Activated CD8-positive, alpha-beta memory T cell treated with anti-CD3 and anti-CD28 coated beads for 4 hours (primary cell): Measurements from ENCODE around the gene RHO.

Experiments used
- DNase-seq, 2 donors: peaks; one replicate each; pipeline ENCODE4 v3.0.0-alpha.2; 2020; ENCODE audit warnings: low read depth in 2 of 2

The RHO gene

DNA sequence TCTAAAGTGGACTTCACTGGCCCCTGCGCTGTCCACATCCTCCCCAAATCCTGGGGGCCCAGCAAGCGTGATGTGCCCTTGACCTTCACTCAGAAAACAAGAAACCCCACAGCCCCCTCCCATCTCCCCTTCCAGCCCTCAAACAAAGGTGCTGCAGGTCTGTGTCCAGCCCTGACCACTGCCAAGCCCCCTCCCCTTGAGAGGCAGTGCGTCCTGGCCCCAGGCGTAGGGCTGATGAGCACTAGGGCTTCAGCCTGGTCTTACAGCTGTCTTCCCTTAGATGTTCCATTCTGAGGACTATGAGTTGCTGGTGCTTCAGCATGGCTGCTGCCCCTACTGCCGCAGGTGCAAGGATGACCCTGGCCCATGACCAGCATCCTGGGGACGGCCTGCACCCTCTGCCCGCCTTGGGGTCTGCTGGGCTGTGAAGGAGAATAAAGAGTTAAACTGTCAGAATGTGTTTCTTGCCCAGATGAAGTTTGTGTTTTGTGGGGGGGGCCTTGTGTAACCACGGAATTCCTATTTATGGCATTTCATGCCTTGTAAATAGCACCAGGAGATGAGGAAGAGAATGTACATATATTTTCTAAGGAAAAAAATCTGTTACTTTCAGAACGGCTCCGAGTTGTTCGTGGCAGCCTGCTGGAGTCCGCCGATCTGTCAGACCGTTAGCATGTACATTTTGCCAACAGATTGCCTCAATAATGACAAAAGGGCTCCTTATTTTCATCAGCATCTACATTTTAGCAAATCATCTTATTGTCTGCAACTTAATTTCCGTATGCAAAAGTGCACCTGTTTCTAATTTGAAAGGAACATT lies 8.3 kb upstream of the RHO start:
- no peak for DNase-seq

DNA sequence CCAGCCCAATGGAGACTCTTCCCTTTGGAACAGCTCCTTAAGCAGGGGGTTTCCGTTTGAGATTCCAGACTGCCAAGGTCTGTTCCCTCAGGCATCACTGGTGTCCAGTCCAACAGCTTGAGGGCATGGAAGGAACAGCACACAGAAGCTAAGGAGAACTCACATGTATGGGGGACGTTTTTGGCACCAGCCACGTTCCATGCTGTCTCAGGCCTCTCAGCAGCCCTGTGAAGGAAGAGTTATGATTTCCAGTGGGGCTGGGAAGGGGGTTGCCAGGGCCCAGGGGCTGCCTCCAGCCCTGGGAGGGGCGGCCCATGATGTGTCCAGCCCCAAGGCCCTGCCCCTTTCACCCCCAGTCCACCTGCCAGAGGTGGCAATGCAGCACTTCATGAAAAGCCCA lies 7.5 kb upstream of the RHO start:
- no peak for DNase-seq

DNA sequence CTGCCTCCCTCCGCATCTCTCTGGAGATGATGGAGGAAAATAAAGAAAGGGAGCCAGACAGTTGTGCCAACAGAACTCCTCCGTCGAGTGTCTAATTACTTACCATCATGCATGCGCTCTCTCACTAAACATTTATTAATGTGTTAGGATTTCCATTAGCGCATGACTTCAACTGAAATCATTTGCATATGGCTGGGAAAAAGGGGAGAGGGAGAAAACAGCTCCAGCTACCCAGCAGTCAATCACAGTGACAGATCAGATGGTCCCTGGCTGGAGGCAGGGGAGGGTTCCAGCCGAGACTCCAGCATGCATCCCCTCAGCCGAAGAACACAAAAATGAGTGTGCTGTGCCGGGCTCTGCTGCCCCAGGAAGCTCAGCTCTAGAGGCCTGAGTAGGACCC lies 6.8 kb upstream of the RHO start:
- DNase-seq, result no peak

DNA sequence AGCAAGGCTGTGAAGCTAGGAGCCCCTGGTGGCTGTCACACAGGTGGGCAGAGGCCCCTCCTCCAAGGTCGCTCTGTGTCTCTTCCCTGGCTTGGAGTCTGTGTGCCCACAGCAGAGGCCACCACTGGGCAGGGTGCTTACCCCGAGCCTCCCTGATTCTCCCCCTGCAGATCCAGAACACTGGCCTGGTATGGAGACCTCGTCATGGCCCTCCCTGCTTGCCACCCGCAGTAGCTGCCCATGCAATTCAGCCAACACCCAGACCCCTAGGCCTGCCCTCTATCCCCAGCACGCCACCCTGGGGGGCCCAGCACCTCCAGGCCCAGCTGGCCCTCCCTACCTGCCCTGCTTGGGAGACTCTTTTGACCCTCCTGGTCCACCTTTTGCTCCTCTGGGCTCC lies 5.5 kb upstream of the RHO start:
- DNase-seq, result no peak

DNA sequence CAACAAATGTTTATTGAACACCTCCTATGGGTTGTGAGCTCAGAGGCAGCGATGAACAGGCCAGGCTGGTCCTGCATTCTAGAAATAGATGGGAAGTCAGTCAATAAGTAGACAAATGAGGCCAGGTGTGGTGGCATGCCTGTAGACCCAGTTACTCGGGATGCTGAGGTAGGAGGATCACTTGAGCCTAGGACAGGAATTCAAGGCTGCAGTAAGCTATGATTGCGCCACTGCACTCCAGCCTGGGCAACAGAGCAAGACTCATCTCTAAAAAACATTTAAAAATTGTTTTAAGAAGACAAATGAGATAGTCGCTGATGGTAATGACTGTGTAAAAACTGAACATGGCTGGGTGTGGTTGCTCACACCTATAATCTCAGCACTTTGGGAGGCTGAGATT lies 4.4 kb upstream of the RHO start:
- no peak for DNase-seq

DNA sequence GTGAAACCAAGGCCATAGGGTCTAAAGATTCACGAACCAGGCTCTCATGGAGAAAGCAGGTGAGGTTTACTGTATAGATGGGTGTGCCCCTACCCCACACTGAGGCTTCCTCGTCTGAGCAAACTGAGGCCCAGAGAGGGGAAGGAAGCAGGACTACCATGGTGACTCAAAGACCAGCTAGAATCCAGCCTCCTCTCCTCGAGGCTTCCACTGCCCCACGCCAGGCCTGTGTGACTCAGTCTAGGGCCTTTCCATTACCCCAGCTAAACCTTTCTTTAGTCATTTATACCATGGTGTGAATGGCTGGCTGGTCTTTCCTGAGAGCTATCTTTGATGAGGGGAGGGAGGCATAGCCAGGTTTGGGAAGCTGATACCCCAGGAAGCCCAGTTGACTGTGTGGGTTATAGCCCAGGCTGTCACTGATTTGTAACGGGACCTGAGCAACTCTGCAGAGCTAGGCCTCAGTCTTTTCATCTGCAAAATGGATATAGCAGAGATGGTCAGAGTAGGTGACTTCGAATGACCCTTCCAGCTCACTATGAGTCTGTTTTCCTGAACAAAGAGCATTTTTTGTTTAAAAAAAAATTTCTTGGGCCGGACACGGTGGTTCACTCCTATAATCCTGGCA lies 3.0 kb upstream of the RHO start:
- DNase-seq, result no peak

DNA sequence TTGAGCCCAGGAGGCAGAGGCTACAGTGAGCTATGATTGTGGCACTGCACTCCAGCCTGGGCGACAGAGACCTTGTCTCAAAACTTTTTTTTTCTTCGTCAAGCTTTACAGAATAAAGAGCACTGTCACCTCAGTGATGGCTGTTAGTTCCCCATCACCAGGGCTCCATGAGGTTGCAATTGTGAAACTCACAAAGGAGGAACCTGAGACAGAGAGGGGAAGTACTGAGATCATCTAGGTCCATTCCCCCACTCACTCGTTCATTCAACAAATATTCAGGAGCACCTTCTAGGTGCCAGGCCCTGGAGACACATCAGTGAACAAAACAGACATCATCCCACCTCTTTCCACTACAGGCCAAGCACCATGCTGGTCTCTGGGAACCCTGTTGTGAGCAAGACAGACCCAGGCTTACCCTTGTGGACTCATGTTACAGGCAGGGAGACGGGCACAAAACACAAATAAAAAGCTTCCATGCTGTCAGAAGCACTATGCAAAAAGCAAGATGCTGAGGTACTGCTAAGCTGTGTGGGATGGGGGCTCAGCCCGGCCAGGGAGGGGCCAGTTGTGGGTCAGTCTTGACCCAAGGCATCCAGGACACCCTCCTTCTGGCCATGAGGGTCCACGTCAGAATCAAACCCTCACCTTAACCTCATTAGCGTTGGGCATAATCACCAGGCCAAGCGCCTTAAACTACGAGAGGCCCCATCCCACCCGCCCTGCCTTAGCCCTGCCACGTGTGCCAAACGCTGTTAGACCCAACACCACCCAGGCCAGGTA lies 2.1 kb upstream of the RHO start:
- no peak for DNase-seq

DNA sequence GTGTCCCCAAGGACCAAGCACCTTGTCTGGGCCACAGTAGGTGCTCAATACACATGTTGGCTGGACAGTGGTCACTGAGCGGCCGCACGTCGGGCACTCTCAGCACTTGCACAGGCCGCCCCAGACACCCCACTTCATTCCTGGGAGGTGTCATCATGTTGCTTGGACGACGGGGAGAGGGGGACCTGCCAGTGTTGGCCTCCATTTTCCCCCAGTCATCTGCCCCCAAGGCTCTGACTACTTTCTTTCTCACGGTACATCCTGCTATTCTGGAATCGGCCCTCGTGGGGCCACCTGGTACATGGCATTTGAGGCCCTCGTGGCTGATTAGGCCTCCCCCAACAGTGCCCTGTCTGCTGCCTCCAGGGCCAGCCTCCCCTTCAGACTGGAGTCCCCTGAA lies 1.2 kb upstream of the RHO start:
- no peak for DNase-seq

DNA sequence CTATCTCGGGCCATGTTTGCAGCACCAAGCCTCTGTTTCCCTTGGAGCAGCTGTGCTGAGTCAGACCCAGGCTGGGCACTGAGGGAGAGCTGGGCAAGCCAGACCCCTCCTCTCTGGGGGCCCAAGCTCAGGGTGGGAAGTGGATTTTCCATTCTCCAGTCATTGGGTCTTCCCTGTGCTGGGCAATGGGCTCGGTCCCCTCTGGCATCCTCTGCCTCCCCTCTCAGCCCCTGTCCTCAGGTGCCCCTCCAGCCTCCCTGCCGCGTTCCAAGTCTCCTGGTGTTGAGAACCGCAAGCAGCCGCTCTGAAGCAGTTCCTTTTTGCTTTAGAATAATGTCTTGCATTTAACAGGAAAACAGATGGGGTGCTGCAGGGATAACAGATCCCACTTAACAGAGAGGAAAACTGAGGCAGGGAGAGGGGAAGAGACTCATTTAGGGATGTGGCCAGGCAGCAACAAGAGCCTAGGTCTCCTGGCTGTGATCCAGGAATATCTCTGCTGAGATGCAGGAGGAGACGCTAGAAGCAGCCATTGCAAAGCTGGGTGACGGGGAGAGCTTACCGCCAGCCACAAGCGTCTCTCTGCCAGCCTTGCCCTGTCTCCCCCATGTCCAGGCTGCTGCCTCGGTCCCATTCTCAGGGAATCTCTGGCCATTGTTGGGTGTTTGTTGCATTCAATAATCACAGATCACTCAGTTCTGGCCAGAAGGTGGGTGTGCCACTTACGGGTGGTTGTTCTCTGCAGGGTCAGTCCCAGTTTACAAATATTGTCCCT lies 1.2 kb downstream of the RHO start:
- no peak for DNase-seq

DNA sequence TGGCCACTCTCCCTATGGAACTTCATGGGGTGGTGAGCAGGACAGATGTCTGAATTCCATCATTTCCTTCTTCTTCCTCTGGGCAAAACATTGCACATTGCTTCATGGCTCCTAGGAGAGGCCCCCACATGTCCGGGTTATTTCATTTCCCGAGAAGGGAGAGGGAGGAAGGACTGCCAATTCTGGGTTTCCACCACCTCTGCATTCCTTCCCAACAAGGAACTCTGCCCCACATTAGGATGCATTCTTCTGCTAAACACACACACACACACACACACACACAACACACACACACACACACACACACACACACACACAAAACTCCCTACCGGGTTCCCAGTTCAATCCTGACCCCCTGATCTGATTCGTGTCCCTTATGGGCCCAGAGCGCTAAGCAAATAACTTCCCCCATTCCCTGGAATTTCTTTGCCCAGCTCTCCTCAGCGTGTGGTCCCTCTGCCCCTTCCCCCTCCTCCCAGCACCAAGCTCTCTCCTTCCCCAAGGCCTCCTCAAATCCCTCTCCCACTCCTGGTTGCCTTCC lies 1.9 kb downstream of the RHO start:
- DNase-seq, result no peak

DNA sequence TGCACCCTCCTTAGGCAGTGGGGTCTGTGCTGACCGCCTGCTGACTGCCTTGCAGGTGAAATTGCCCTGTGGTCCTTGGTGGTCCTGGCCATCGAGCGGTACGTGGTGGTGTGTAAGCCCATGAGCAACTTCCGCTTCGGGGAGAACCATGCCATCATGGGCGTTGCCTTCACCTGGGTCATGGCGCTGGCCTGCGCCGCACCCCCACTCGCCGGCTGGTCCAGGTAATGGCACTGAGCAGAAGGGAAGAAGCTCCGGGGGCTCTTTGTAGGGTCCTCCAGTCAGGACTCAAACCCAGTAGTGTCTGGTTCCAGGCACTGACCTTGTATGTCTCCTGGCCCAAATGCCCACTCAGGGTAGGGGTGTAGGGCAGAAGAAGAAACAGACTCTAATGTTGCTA lies 2.4 kb downstream of the RHO start:
- no peak for DNase-seq

DNA sequence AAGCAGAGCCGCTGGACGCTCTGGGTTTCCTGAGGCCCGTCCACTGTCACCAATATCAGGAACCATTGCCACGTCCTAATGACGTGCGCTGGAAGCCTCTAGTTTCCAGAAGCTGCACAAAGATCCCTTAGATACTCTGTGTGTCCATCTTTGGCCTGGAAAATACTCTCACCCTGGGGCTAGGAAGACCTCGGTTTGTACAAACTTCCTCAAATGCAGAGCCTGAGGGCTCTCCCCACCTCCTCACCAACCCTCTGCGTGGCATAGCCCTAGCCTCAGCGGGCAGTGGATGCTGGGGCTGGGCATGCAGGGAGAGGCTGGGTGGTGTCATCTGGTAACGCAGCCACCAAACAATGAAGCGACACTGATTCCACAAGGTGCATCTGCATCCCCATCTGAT lies 3.3 kb downstream of the RHO start:
- no peak for DNase-seq

DNA sequence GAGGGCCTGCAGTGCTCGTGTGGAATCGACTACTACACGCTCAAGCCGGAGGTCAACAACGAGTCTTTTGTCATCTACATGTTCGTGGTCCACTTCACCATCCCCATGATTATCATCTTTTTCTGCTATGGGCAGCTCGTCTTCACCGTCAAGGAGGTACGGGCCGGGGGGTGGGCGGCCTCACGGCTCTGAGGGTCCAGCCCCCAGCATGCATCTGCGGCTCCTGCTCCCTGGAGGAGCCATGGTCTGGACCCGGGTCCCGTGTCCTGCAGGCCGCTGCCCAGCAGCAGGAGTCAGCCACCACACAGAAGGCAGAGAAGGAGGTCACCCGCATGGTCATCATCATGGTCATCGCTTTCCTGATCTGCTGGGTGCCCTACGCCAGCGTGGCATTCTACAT lies 3.8 kb downstream of the RHO start:
- no peak for DNase-seq

DNA sequence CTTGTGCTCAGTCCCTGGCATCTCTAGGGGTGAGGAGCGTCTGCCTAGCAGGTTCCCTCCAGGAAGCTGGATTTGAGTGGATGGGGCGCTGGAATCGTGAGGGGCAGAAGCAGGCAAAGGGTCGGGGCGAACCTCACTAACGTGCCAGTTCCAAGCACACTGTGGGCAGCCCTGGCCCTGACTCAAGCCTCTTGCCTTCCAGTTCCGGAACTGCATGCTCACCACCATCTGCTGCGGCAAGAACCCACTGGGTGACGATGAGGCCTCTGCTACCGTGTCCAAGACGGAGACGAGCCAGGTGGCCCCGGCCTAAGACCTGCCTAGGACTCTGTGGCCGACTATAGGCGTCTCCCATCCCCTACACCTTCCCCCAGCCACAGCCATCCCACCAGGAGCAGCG lies 5.0 kb downstream of the RHO start:
- DNase-seq, result no peak

DNA sequence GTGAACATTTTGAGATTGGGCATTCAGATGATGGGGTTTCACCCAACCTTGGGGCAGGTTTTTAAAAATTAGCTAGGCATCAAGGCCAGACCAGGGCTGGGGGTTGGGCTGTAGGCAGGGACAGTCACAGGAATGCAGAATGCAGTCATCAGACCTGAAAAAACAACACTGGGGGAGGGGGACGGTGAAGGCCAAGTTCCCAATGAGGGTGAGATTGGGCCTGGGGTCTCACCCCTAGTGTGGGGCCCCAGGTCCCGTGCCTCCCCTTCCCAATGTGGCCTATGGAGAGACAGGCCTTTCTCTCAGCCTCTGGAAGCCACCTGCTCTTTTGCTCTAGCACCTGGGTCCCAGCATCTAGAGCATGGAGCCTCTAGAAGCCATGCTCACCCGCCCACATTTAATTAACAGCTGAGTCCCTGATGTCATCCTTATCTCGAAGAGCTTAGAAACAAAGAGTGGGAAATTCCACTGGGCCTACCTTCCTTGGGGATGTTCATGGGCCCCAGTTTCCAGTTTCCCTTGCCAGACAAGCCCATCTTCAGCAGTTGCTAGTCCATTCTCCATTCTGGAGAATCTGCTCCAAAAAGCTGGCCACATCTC lies 6.1 kb downstream of the RHO start:
- no peak for DNase-seq

DNA sequence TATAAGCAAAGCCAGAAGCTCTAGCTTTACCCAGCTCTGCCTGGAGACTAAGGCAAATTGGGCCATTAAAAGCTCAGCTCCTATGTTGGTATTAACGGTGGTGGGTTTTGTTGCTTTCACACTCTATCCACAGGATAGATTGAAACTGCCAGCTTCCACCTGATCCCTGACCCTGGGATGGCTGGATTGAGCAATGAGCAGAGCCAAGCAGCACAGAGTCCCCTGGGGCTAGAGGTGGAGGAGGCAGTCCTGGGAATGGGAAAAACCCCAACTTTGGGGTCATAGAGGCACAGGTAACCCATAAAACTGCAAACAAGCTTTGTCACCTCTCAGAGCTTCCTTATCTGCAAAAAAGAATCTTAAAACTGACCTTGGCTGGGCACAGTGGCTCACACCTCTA lies 6.6 kb downstream of the RHO start:
- DNase-seq, result no peak

DNA sequence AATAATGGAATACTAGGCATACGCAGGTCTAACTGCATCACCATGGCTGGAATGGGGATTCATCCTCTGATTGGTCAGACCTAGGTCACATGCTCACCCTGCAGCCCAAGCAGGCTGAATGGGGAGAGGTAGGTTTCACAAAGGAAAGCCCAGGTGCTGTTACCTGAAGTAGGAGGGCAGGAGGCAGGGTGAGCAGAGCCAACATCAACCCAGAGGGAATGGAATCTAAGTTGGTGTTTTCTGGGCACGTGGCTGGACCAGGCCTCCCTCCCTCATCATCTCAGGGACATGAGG lies 7.9 kb downstream of the RHO start:
- DNase-seq, result no peak

DNA sequence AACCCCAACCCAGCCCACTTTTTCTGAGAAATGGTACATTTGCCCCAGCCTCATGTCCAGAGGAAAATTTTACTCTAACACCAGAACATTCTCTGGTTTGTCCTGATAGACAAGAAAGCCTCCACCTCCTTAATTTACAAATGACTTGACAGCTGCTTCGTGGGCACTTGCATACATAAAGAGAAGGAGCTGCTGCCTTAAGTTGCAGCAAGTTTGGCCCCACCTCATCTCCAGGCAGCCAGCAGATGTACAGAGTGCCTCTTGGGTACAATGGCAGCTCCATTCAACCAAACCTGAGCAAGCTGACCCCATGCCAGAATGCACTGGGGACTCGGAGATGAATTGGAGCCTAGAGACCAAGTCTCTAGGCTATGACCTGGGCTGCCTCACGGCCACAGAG lies 8.4 kb downstream of the RHO start:
- no peak for DNase-seq

DNA sequence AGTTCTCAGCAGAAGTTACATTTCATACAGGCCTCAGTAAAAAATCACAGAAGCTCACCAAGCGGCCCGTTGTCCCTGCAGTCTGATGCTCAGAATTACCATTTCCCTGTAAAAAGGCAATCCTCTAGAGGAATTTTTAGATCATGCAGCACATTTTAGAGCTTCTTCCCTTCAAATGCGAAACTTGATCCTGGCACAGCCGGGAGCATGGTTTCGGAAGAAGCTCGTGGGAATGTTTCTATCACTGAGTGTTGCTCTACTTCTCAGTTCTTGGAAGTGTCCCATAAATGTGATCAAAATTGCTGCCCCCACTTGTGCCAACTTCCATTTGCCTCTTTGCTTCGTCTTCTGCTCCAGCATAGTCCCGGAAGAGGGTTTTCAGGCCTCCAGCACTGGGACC lies 10.8 kb downstream of the RHO start:
- DNase-seq, result no peak

DNA sequence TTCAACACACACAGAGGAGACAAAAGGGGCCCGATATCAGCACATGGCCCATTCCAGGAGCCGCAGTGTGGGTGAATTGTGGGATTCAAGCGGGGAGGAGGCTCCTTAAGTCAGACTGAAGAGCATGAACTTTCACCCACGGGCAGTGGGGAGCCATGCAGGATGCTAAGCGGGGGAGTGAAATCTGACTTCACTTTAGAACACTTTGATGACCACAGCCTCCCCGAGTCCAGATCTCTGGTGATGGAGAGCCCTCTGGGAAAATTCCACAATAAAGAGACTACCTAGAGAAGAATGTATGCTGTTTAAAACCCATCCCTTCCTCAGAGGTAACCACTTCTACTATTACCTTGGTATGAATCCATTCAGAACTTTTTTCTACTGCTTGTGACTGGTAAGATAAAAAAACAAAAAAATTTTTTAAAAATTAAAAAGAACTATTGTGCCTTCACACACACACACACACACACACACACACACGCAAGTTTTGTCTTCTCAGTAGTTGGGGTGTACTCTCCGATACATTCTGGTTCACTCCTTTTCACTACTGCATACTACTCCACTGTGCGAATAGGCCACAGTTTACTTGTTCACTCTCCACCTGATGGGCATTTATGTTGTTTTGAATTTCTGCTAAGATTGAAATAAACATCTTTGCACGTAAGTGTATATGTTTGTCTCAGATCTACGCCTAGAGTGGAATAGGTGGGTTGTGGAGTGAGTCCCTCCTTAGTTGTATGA lies 12.5 kb downstream of the RHO start:
- DNase-seq, result no peak

DNA sequence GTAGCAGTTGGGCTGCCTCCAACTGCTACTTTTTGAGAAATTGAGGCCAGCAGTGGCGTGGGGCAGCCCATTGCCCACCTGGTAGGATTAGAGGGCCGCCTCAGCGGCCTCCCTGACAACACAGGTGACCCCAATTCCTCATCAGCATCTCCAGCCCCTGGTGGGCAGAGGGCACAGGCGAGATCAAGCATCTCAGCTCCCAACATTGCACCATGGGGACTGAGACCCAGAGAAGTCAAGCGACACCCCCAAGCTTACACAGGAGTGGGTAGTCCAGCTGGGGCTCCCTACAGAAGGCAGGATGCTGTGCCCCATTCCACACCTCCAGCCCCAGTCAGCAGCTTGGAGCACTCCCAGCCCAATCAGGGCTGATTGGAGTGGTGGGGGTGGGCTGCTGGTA lies 14.3 kb downstream of the RHO start:
- DNase-seq, result no peak
